ENCODE measurements around the gene SLC19A2. TPM values are rescaled to one million over a fixed set of nuclear protein-coding genes. Genes with fewer than 3 reads are reported as not detected.

Gene SLC19A2
- total and polyA plus RNA-seq, 2 of the 13 experiments (the other 11 are each of a cell fraction or from before 2014, with no cell fraction given): 30.4 to 56.0 TPM

GRCh38 chr1:169485431-169486280 is at the start of gene SLC19A2 (continued):
- no peak for TF ChIP-seq ZBTB44 (CRISPR knock-in tag; IDR thresholded peaks at IDR 0.05)
- no peak for TF ChIP-seq ZNF513 (CRISPR knock-in tag; conservative IDR thresholded peaks at IDR 0.05)
- peak; percentile 60 for TF ChIP-seq BHLHE40 (IDR thresholded peaks at IDR 0.05; ENCODE audit: low read length)
- TF ChIP-seq ETS1 (CRISPR knock-in tag; IDR thresholded peaks at IDR 0.05): no peak
- no peak for TF ChIP-seq ZKSCAN8 (CRISPR knock-in tag; IDR thresholded peaks at IDR 0.05; ENCODE audit: borderline replicate concordance)
- TF ChIP-seq RERE (CRISPR knock-in tag; IDR thresholded peaks at IDR 0.05; ENCODE audit: low read depth): no peak
- TF ChIP-seq ZNF710 (CRISPR knock-in tag; IDR thresholded peaks at IDR 0.05; ENCODE audit: borderline replicate concordance): no peak
- no peak for TF ChIP-seq ZNF577 (CRISPR knock-in tag; IDR thresholded peaks at IDR 0.05; ENCODE audit: borderline replicate concordance, low read depth)
- no peak for TF ChIP-seq ZNF552 (CRISPR knock-in tag; IDR thresholded peaks at IDR 0.05; ENCODE audit: borderline replicate concordance)
- no peak for TF ChIP-seq CHCHD3 (CRISPR knock-in tag; IDR thresholded peaks at IDR 0.05)
- TF ChIP-seq FOXM1 (CRISPR knock-in tag; IDR thresholded peaks at IDR 0.05): no peak
- no peak for TF ChIP-seq IRX3 (CRISPR knock-in tag; IDR thresholded peaks at IDR 0.05; ENCODE audit: borderline replicate concordance, low read depth)
- peak; percentile 7; the same call in 1 of the 2 replicates for TF ChIP-seq ARID3A (IDR thresholded peaks at IDR 0.05; ENCODE audit: low read depth, low read length)
- TF ChIP-seq ZNF124 (CRISPR knock-in tag; IDR thresholded peaks at IDR 0.05): 0 out of 2 replicates have a peak, but pooled peaks have one; percentile 51

Data from HepG2 (cell line).